ENCODE results near the gene STK32C. TPM values are rescaled to one million over a fixed set of nuclear protein-coding genes. Genes with fewer than 3 reads are reported as not detected.

The STK32C gene
- total RNA-seq, 4 donors from 2014 or later, result 3.3 to 5.7 (median 3.5) TPM

GRCh38 chr10:132249824-132250375, 57.9 kb downstream of the STK32C start:
- Histone ChIP-seq H3K9me3 (no peaks in the 10 kb centered on the region), H3K27me3 (no peaks in the 10 kb centered on the region), H3K4me1 (no peaks in the 10 kb centered on the region), H3K36me3 (no peaks in the 10 kb centered on the region), H3K4me3 (replicated peaks in 1 of 3) (no peak overlapping the region), H3K27ac (no peak overlapping the region)
- WGBS, 2 donors, result 73 to 77% methylated on average over 10 to 12 of the region's 17 CpGs
- no peak for DNase-seq
- intact Hi-C loops (cut with DNase I), result no loop called here
- TF ChIP-seq, protein P1, sequence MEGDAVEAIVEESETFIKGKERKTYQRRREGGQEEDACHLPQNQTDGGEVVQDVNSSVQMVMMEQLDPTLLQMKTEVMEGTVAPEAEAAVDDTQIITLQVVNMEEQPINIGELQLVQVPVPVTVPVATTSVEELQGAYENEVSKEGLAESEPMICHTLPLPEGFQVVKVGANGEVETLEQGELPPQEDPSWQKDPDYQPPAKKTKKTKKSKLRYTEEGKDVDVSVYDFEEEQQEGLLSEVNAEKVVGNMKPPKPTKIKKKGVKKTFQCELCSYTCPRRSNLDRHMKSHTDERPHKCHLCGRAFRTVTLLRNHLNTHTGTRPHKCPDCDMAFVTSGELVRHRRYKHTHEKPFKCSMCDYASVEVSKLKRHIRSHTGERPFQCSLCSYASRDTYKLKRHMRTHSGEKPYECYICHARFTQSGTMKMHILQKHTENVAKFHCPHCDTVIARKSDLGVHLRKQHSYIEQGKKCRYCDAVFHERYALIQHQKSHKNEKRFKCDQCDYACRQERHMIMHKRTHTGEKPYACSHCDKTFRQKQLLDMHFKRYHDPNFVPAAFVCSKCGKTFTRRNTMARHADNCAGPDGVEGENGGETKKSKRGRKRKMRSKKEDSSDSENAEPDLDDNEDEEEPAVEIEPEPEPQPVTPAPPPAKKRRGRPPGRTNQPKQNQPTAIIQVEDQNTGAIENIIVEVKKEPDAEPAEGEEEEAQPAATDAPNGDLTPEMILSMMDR (IDR thresholded peaks at IDR 0.05), result no peak
- TF ChIP-seq POLR2A (IDR thresholded peaks at IDR 0.05), result no peak

DNA sequence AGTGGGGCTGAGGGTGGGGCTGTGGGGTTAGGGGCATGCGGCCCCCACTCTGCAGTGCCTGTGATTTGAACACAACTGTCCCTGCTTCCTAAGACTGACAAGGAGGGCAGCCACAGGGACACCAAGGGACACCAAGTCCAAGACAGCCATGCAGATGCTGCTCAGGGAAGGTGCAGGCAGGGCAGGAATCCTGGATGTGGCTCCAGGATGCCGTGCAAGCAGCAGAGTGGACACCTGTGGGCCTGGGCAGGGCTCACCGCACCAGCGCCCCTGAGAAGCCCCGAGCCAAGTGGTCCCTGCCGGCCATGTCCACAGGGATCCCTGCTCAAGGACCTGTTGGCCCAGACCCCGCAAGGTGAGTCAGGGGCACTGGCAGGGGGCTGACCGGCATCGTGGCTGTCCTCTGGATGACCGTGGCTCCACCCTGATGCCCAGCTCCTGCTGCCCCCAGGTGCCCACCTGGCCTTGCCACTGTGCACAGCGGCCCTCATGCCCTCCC, 58.5 kb downstream of the STK32C start:
- no peaks in the 10 kb centered on the region for H3K4me1 ChIP-seq
- no peaks in the 10 kb centered on the region for H3K36me3 ChIP-seq
- H3K9me3 ChIP-seq, result no peaks in the 10 kb centered on the region
- no peak for TF ChIP-seq POLR2A (IDR thresholded peaks at IDR 0.05)
- TF ChIP-seq, protein P1 (IDR thresholded peaks at IDR 0.05), result no peak
- H3K4me3 ChIP-seq (replicated peaks in 1 of 3), result no peak overlapping the region
- H3K27ac ChIP-seq, result no peak overlapping the region
- no peaks in the 10 kb centered on the region for H3K27me3 ChIP-seq
- no peak for DNase-seq
- intact Hi-C loops (cut with DNase I), result no loop called here
- 64 to 100% methylated on average over 2 to 8 of the region's 11 CpGs for WGBS, 2 donors

- intact Hi-C loops (cut with DNase I), result no loop called here
- peak; percentile 18 to 35 for DNase-seq
- WGBS, 2 donors, result 53 to 67% methylated on average over 17 to 30 of the region's 38 CpGs
- no peaks in the 10 kb centered on the region for H3K9me3 ChIP-seq
- no peak overlapping the region for H3K4me3 ChIP-seq (replicated peaks in 1 of 3)
- H3K4me1 ChIP-seq, result no peaks in the 10 kb centered on the region
- no peaks in the 10 kb centered on the region for H3K27me3 ChIP-seq
- no peak for TF ChIP-seq POLR2A (IDR thresholded peaks at IDR 0.05)
- TF ChIP-seq, protein P1 (IDR thresholded peaks at IDR 0.05), result no peak
- no peak overlapping the region for H3K27ac ChIP-seq
- H3K36me3 ChIP-seq, result no peaks in the 10 kb centered on the region
Measured at GRCh38 chr10:132248455-132249225, 59.1 kb downstream of the STK32C start.

- intact Hi-C loops (cut with DNase I), result no loop called here
- Histone ChIP-seq H3K4me3 (replicated peaks in 1 of 3) (no peak overlapping the region), H3K27me3 (no peaks in the 10 kb centered on the region), H3K36me3 (no peaks in the 10 kb centered on the region), H3K9me3 (no peaks in the 10 kb centered on the region), H3K4me1 (no peaks in the 10 kb centered on the region), H3K27ac (no peak overlapping the region)
- no peak for DNase-seq
- 85 to 91% methylated on average over 15 to 17 of the region's 19 CpGs for WGBS, 2 donors
- TF ChIP-seq, protein P1 (IDR thresholded peaks at IDR 0.05), result no peak
- TF ChIP-seq POLR2A (IDR thresholded peaks at IDR 0.05), result no peak
Measured at GRCh38 chr10:132247943-132248342, 59.8 kb downstream of the STK32C start.

DNA sequence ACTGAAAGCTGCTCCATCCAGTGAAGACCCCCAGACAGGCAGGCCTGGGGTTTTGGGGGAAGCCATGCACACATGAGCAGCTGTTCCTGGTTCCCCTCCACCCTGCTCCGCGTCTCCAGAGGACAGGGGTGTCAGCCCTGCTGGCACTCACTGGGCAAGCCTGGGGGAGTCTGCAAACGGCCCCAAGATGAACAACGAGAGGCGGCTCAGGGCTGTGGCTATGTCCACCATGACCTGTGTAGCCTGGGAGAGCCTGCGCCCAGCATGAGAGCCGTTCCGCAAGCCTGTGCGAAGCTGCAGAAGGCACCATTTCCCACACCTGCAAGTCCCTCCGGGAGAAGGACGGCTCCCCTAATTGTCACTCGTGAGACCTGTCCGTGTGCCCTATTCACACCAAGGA, 61.5 kb downstream of the STK32C start:
- TF ChIP-seq POLR2A (IDR thresholded peaks at IDR 0.05), result no peak
- TF ChIP-seq, protein P1 (IDR thresholded peaks at IDR 0.05), result no peak
- Histone ChIP-seq H3K4me3 (replicated peaks in 1 of 3) (no peak overlapping the region), H3K4me1 (no peaks in the 10 kb centered on the region), H3K27me3 (no peaks in the 10 kb centered on the region), H3K36me3 (no peaks in the 10 kb centered on the region), H3K27ac (no peak overlapping the region), H3K9me3 (no peaks in the 10 kb centered on the region)
- WGBS, 2 donors, result 92 to 94% methylated on average over 5 to 12 of the region's 13 CpGs
- no peak for DNase-seq
- intact Hi-C loops (cut with DNase I), result no loop called here
